OCI-LY7 (cell line): ENCODE results near the gene TGM1. TPM values are rescaled to one million over a fixed set of nuclear protein-coding genes. Genes with fewer than 3 reads are reported as not detected.
"Not testable (repeated sequence)": the region's sequence is repeated elsewhere in the genome, so short reads cannot be mapped to it uniquely, and the experiment has no call there.

ENCODE experiments used
- BruUV-seq: library from RNA; stranded (reverse); fragments of 400-500 nt; replicated peaks from 2 replicates; lab custom pipeline; 2021; lab: Mats Ljungman, UMichigan
- CTCF ChIA-PET: fragments of 300-600 bp; sonication (Branson Sonifier 250); formaldehyde crosslinking; loops from one replicate; lab custom pipeline; 2022; ENCODE audit warnings: antibody characterized with exemption; ENCODE audit not compliant: unreplicated experiment; lab: Charles Lee
- POLR2A ChIA-PET: fragments of 300-600 bp; sonication (Branson Sonifier 250); formaldehyde crosslinking; loops from one replicate; lab custom pipeline; 2022; ENCODE audit warnings: antibody characterized with exemption; lab: Charles Lee
- DNase-seq: peaks from one replicate; pipeline ENCODE4 v3.0.0-alpha.2; 2015; ENCODE audit warnings: low spot score
- H2AFZ ChIP-seq: fragments of 200-600 bp; sonication (generic), shearing (Covaris generic); 2 replicates; pipeline ENCODE4 v1.6.1; 2014; ENCODE audit warnings: mild to moderate bottlenecking, antibody characterized with exemption, low read length, moderate library complexity
- H3K27ac ChIP-seq: fragments of 200-600 bp; sonication (generic); 2 replicates; pipeline ENCODE4 v1.5.1; 2014; ENCODE audit warnings: mixed run types, low read depth, mild to moderate bottlenecking, moderate library complexity, low read length, inconsistent platforms; ENCODE audit not compliant: poor library complexity, severe bottlenecking
- H3K36me3 ChIP-seq: fragments of 200-600 bp; sonication (generic); 2 replicates; pipeline ENCODE4 v1.6.1; 2014; ENCODE audit warnings: mild to moderate bottlenecking, antibody characterized with exemption, low read length, moderate library complexity, mixed read lengths; ENCODE audit not compliant: insufficient read depth
- H3K4me1 ChIP-seq: fragments of 200-600 bp; sonication (generic); 2 replicates; pipeline ENCODE4 v1.5.1; 2014; ENCODE audit warnings: mild to moderate bottlenecking, low read length; ENCODE audit not compliant: insufficient read depth, poor library complexity, severe bottlenecking
- H3K4me2 ChIP-seq: fragments of 200-600 bp; sonication (generic); 2 replicates; pipeline ENCODE4 v1.6.1; 2014; ENCODE audit warnings: mild to moderate bottlenecking, low read length
- H3K4me3 ChIP-seq: fragments of 200-600 bp; sonication (generic); 2 replicates; pipeline ENCODE4 v1.5.1; 2014; ENCODE audit warnings: mild to moderate bottlenecking, low read depth, low read length; ENCODE audit not compliant: poor library complexity, severe bottlenecking
- H3K79me2 ChIP-seq: fragments of 200-600 bp; sonication (generic); 2 replicates; pipeline ENCODE4 v1.6.1; 2016; ENCODE audit warnings: low read depth, mild to moderate bottlenecking, low read length, moderate library complexity, mixed read lengths; ENCODE audit not compliant: insufficient read depth
- H3K9me2 ChIP-seq: fragments of 200-600 bp; sonication (generic); 2 replicates; pipeline ENCODE4 v1.6.1; 2016; ENCODE audit warnings: mild to moderate bottlenecking, low read length, mixed read lengths; ENCODE audit not compliant: insufficient read depth
- H3K9me3 ChIP-seq: fragments of 200-600 bp; sonication (generic); 2 replicates; pipeline ENCODE4 v1.6.1; 2014; ENCODE audit warnings: mild to moderate bottlenecking, mixed run types, low read length, mixed read lengths
- H4K20me1 ChIP-seq: fragments of 200-600 bp; sonication (generic); 2 replicates; pipeline ENCODE4 v1.6.1; 2014; ENCODE audit warnings: mild to moderate bottlenecking, antibody characterized with exemption, low read length, moderate library complexity, mixed read lengths; ENCODE audit not compliant: insufficient read depth
- EZH2phosphoT487 ChIP-seq: fragments of 200-600 bp; sonication (generic); IDR thresholded peaks from 2 replicates; pipeline ENCODE4 v1.6.1; 2018; ENCODE audit warnings: low read depth, borderline replicate concordance, mild to moderate bottlenecking, mixed run types, antibody characterized with exemption, low read length, moderate library complexity, mixed read lengths
- intact Hi-C: fragments of 100-400 bp; cut with micrococcal nuclease; formaldehyde crosslinking; loops from one replicate; pipeline ENCODE4 v1.10.0; 2022; ENCODE audit not compliant: unreplicated experiment
- total RNA-seq, 2 experiments: library from RNA; depleted of rRNA in 1 of 2; stranded (reverse); fragments of >200 nt in 1 of 2; shearing (Covaris generic) in 1 of 2; gene quantifications; 2 replicates each; pipeline ENCODE4 v1.2.3, GENCODE V29; 2014 to 2022
- TF ChIP-seq, protein P1 (sequence below): fragments of 200-600 bp; sonication (generic); conservative IDR thresholded peaks from 2 replicates; pipeline ENCODE4 v1.5.1; 2014; ENCODE audit warnings: mild to moderate bottlenecking, antibody characterized with exemption, low read length, moderate library complexity, mixed read lengths

TGM1 gene
- total RNA-seq, 2 experiments from 2014 or later: 5.2 to 5.4 TPM

DNA sequence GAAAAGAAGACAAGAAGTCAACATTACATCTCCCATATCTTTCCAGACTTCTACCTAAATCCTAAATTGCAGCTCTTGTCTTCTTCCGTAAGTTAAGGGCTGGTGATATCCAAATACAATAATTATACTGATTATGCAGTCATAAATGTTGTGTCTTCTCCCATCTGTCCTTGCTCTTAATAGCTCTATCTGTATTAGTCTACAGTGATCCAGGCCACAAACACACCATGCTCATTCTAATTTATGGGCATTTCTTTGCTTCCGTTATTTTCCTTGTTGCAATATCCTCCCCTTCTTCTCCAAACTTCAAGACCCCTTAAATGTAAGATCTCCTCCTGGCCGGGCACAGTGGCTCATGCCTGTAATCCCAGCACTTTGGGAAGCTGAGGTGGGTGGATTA, 43.5 kb downstream of the TGM1 start:
- no TSS peak for BruUV-seq
- POLR2A ChIA-PET: interaction anchor here (0.6 to 1.9 kb wide), 5 partner anchors 8 to 114 kb away, joined by 3 to 9 read pairs (median 4); partner anchors contain the start of gene TINF2

GRCh38 chr14:24219080-24219479, 43.9 kb downstream of the TGM1 start:
- Histone ChIP-seq H3K4me1 (peaks cover 16% of the 10 kb centered on the region), H3K36me3 (peaks cover 6% of the 10 kb centered on the region; the same call in 1 of the 2 replicates), H4K20me1 (no peaks in the 10 kb centered on the region), H3K9me2 (no peaks in the 10 kb centered on the region), H3K9me3 (no peaks in the 10 kb centered on the region), H3K79me2 (peaks cover 44% of the 10 kb centered on the region), H3K27ac (no peak overlapping the region), H2AFZ (no peak overlapping the region), H3K4me2 (no peak overlapping the region), H3K4me3 (no peak overlapping the region)
- no peak for DNase-seq
- intact Hi-C loops: no loop called here
- TF ChIP-seq EZH2phosphoT487: no peak
- TF ChIP-seq, protein P1, sequence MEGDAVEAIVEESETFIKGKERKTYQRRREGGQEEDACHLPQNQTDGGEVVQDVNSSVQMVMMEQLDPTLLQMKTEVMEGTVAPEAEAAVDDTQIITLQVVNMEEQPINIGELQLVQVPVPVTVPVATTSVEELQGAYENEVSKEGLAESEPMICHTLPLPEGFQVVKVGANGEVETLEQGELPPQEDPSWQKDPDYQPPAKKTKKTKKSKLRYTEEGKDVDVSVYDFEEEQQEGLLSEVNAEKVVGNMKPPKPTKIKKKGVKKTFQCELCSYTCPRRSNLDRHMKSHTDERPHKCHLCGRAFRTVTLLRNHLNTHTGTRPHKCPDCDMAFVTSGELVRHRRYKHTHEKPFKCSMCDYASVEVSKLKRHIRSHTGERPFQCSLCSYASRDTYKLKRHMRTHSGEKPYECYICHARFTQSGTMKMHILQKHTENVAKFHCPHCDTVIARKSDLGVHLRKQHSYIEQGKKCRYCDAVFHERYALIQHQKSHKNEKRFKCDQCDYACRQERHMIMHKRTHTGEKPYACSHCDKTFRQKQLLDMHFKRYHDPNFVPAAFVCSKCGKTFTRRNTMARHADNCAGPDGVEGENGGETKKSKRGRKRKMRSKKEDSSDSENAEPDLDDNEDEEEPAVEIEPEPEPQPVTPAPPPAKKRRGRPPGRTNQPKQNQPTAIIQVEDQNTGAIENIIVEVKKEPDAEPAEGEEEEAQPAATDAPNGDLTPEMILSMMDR: no peak
- BruUV-seq: no TSS peak
- ChIA-PET POLR2A (interaction anchor here (0.6 to 1.9 kb wide), 5 partner anchors 8 to 115 kb away, joined by 3 to 9 read pairs (median 4); partner anchors contain the start of gene TINF2), CTCF (interaction anchor here (1.5 kb wide), 1 partner anchor 23 kb away, joined by 3 read pairs; the partner anchor contains the start of gene TINF2)

More for the DNA sequence above, 43.5 kb downstream of the TGM1 start:
- H3K27ac ChIP-seq: no peak overlapping the region
- no peaks in the 10 kb centered on the region for H4K20me1 ChIP-seq
- no peaks in the 10 kb centered on the region for H3K9me3 ChIP-seq
- H2AFZ ChIP-seq: no peak overlapping the region
- CTCF ChIA-PET: interaction anchor here (1.5 kb wide), 1 partner anchor 23 kb away, joined by 3 read pairs; the partner anchor contains the start of gene TINF2
- peaks cover 10% of the 10 kb centered on the region; the same call in 1 of the 2 replicates for H3K36me3 ChIP-seq
- no peak for TF ChIP-seq EZH2phosphoT487
- TF ChIP-seq, protein P1: no peak
- no peaks in the 10 kb centered on the region for H3K9me2 ChIP-seq
- peaks cover 43% of the 10 kb centered on the region for H3K79me2 ChIP-seq
- no peak for DNase-seq
- H3K4me1 ChIP-seq: peaks cover 12% of the 10 kb centered on the region
- intact Hi-C loops: no loop called here
- no peak overlapping the region for H3K4me3 ChIP-seq
- H3K4me2 ChIP-seq: no peak overlapping the region

DNA sequence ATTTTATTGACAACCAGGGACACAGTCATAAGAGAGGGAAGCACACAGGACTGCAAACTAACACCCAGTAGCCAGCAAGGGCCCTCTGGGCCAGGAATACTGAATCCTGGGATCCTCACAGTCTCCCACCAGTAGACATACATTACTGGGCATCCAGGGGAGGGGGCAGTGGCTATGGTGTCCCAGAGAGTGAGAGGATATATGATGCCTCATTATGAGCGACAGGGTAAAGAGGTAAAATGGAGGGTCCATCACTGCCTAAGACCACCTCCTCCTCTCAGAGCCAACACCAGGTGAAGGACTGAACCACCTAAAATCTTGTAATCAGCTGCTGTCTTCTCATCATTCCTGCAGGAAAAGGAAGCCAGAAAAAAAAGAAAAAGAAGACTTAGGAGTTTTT, 46.1 kb downstream of the TGM1 start:
- CTCF ChIA-PET, H3K4me2 ChIP-seq, H4K20me1 ChIP-seq, H3K27ac ChIP-seq, H3K36me3 ChIP-seq, DNase-seq, H3K9me3 ChIP-seq, H2AFZ ChIP-seq, H3K9me2 ChIP-seq, BruUV-seq, H3K4me3 ChIP-seq: not testable (repeated sequence)
- intact Hi-C loops: loop anchor here (1.0 kb wide), 1 partner anchor 54 kb away; the partner anchor contains the start of gene RABGGTA
- Histone ChIP-seq H3K4me1 (peaks cover 28% of the 10 kb centered on the region), H3K79me2 (peaks cover 35% of the 10 kb centered on the region)
- POLR2A ChIA-PET: interaction anchor here (1.5 kb wide), 1 partner anchor 25 kb away, joined by 5 read pairs; the partner anchor contains the start of gene TINF2
